OCI-LY7 (cell line): Measurements from ENCODE around the gene WAS.

ENCODE experiments used
- CTCF ChIP-seq: fragments of 200-600 bp; sonication (generic); conservative IDR thresholded peaks from 2 replicates; pipeline ENCODE4 v1.5.1; 2014; ENCODE audit warnings: mild to moderate bottlenecking, antibody characterized with exemption, low read length, moderate library complexity, mixed read lengths
- EZH2phosphoT487 ChIP-seq: fragments of 200-600 bp; sonication (generic); IDR thresholded peaks from 2 replicates; pipeline ENCODE4 v1.6.1; 2018; ENCODE audit warnings: low read depth, borderline replicate concordance, mild to moderate bottlenecking, mixed run types, antibody characterized with exemption, low read length, moderate library complexity, mixed read lengths

- no peak for TF ChIP-seq CTCF
- TF ChIP-seq EZH2phosphoT487 = no peak
These were observed 34.5 kb upstream of the WAS start for GRCh38 chrX:48649102-48649501.
